ENCODE measurements around the gene BAG5. TPM values are rescaled to one million over a fixed set of nuclear protein-coding genes. Genes with fewer than 3 reads are reported as not detected.

The BAG5 gene
- total RNA-seq, 1 experiment from 2014 or later = 27.0 TPM

GRCh38 chr14:103546652-103547454, 15.6 kb downstream of the BAG5 start:
- CTCF ChIA-PET = interaction anchor here (0.5 to 3.1 kb wide), 8 partner anchors 10 to 442 kb away, joined by 3 to 38 read pairs (median 4); partner anchors contain the start of gene CKB
- peak; percentile 88 for ATAC-seq
- Histone ChIP-seq H3K4me1 (ENCODE audit: control insufficient read depth in 1 of 2, insufficient read depth in 2 of 2, low read length in 2 of 2) (peaks cover 15 to 30% of the 10 kb centered on the region in 2 experiments), H3K4me3 (replicated peaks in 1 of 2; ENCODE audit: low read depth in 1 of 2, low read length in 2 of 2) (no peak overlapping the region), H3K36me3 (ENCODE audit: control insufficient read depth in 1 of 2, insufficient read depth in 2 of 2, low read length in 2 of 2) (no peaks in the 10 kb centered on the region), H2AFZ (ENCODE audit: low read depth, low read length, poor library complexity, severe bottlenecking) (no peak overlapping the region), H3K9me2 (ENCODE audit: insufficient read depth) (no peaks in the 10 kb centered on the region), H3K4me2 (ENCODE audit: low read length) (no peak overlapping the region), H3K27me3 (ENCODE audit: insufficient read depth, low read length) (no peaks in the 10 kb centered on the region), H3K79me2 (ENCODE audit: insufficient read depth, low read length) (no peaks in the 10 kb centered on the region), H4K20me1 (ENCODE audit: insufficient read depth) (no peaks in the 10 kb centered on the region), H3K9me3 (ENCODE audit: control insufficient read depth in 1 of 2, insufficient read depth in 1 of 2, low read depth in 1 of 2, low read length in 2 of 2) (no peaks in the 10 kb centered on the region), H3K27ac (ENCODE audit: low read depth, low read length) (no peak overlapping the region), H3K9ac (ENCODE audit: low read length) (no peak overlapping the region)
- POLR2A ChIA-PET = interaction anchor here (0.6 to 2.6 kb wide), 2 partner anchors 26 to 28 kb away, joined by 3 to 12 read pairs; no protein-coding TSS in a partner anchor
- intact Hi-C loops (cut with micrococcal nuclease) = loop anchor here (1.0 kb wide), 2 partner anchors 29 to 47 kb away; no protein-coding TSS in a partner anchor
- TF ChIP-seq YY1 (IDR thresholded peaks at IDR 0.05; ENCODE audit: extremely low read depth, insufficient replicate concordance, low read depth, low read length) = peak; percentile 4
- no peak for TF ChIP-seq SP1 (IDR thresholded peaks at IDR 0.05; ENCODE audit: low read depth)
- peak in 2 of 3 experiments; percentile 78 to 88; a peak in 4 of 6 replicates for TF ChIP-seq CTCF (IDR thresholded peaks at IDR 0.05 in 2 of 3, conservative IDR thresholded peaks at IDR 0.05 in 1 of 3; ENCODE audit: borderline replicate concordance in 1 of 3, insufficient read depth in 1 of 3, low read depth in 2 of 3, low read length in 2 of 3)
- TF ChIP-seq ZBTB33 (IDR thresholded peaks at IDR 0.05; ENCODE audit: extremely low read depth, insufficient replicate concordance, low read length) = no peak
- RAD21 ChIA-PET (ENCODE audit: low non-redundant PET in 1 of 2, low total read pairs in 2 of 2, uncharacterized antibody in 2 of 2, unreplicated experiment in 2 of 2) = interaction anchor here (1.0 to 2.0 kb wide), 4 partner anchors 26 to 28 kb away, joined by 5 to 7 read pairs (median 6); no protein-coding TSS in a partner anchor
- no TSS peak for BruUV-seq (replicated peaks)
- DNase-seq (ENCODE audit: low read depth, low spot score) = peak; percentile 47
